GM23338 (cell line): ENCODE data around the gene NOX5. TPM values are rescaled to one million over a fixed set of nuclear protein-coding genes. Genes with fewer than 3 reads are reported as not detected.
A peak's percentile ranks its signal among the peaks of the same experiment; 100 is the strongest.

Source experiments
- ATAC-seq: fragments of 200-7000 bp; cut with Tn5 transposase; 3 replicates; pipeline ENCODE4 v1.9.1; 2020
- DNase-seq: peaks from one replicate; pipeline ENCODE4 v3.0.0-alpha.2; 2015; ENCODE audit warnings: low spot score
- H2AFZ ChIP-seq: fragments of 200-600 bp; sonication (generic); 2 replicates; pipeline ENCODE4 v1.8.0; 2016; ENCODE audit warnings: antibody characterized with exemption, mild to moderate bottlenecking, moderate library complexity
- H3F3A ChIP-seq: fragments of 200-600 bp; sonication (generic); replicated peaks from 2 replicates; pipeline ENCODE4 v1.8.0; 2017; ENCODE audit warnings: antibody characterized with exemption, mixed run types, low read depth
- H3K27ac ChIP-seq: fragments of 200-600 bp; sonication (generic); 2 replicates; pipeline ENCODE4 v1.6.1; 2016; ENCODE audit warnings: low read depth
- H3K27me3 ChIP-seq: fragments of 200-600 bp; sonication (generic); 2 replicates; pipeline ENCODE4 v1.8.0; 2016; ENCODE audit warnings: mild to moderate bottlenecking, mixed run types, moderate library complexity; ENCODE audit not compliant: insufficient read depth
- H3K36me3 ChIP-seq: fragments of 200-600 bp; sonication (generic); 2 replicates; pipeline ENCODE4 v1.8.0; 2016; ENCODE audit warnings: mild to moderate bottlenecking; ENCODE audit not compliant: insufficient read depth
- H3K4me1 ChIP-seq: fragments of 200-600 bp; sonication (generic); 2 replicates; pipeline ENCODE4 v1.8.0; 2016; ENCODE audit warnings: mild to moderate bottlenecking, moderate library complexity; ENCODE audit not compliant: insufficient read depth
- H3K4me2 ChIP-seq: fragments of 200-600 bp; sonication (generic); 2 replicates; pipeline ENCODE4 v1.7.1; 2017; ENCODE audit warnings: mixed run types
- H3K4me3 ChIP-seq: fragments of 200-600 bp; sonication (generic); 2 replicates; pipeline ENCODE4 v1.6.1; 2016; ENCODE audit warnings: mixed run types
- H3K79me2 ChIP-seq: fragments of 200-600 bp; sonication (generic); replicated peaks from 2 replicates; pipeline ENCODE4 v1.8.0; 2017; ENCODE audit warnings: mild to moderate bottlenecking; ENCODE audit not compliant: insufficient read depth
- H3K9me2 ChIP-seq: fragments of 200-600 bp; sonication (generic); 2 replicates; pipeline ENCODE4 v1.8.0; 2017; ENCODE audit not compliant: insufficient read depth
- H4K20me1 ChIP-seq: fragments of 200-600 bp; sonication (generic); replicated peaks from 2 replicates; pipeline ENCODE4 v1.8.0; 2017; ENCODE audit warnings: mild to moderate bottlenecking; ENCODE audit not compliant: insufficient read depth
- H3K27ac Mint-ChIP-seq: 2 replicates; pipeline ENCODE4 v1.8.0; 2020; ENCODE audit warnings: inconsistent platforms, mild to moderate bottlenecking, moderate library complexity, mixed read lengths
- H3K27me3 Mint-ChIP-seq: 3 replicates; pipeline ENCODE4 v1.8.0; 2022; ENCODE audit warnings: low read depth, mild to moderate bottlenecking, moderate library complexity, mixed read lengths, inconsistent platforms; ENCODE audit not compliant: insufficient read depth, poor library complexity
- H3K36me3 Mint-ChIP-seq: 3 replicates; pipeline ENCODE4 v1.8.0; 2021; ENCODE audit warnings: low read depth, mild to moderate bottlenecking, inconsistent platforms, moderate library complexity, mixed read lengths
- H3K4me1 Mint-ChIP-seq: 3 replicates; pipeline ENCODE4 v1.8.0; 2020; ENCODE audit warnings: mild to moderate bottlenecking, inconsistent platforms, mixed read lengths
- H3K4me3 Mint-ChIP-seq: 3 replicates; pipeline ENCODE4 v1.8.0; 2021; ENCODE audit warnings: moderate library complexity, mild to moderate bottlenecking, inconsistent platforms, mixed read lengths
- H3K9me3 Mint-ChIP-seq: 3 replicates; pipeline ENCODE4 v1.8.0; 2020; ENCODE audit warnings: moderate library complexity, mild to moderate bottlenecking, inconsistent platforms, mixed read lengths
- CREB1 ChIP-seq: fragments of 250-450 bp; sonication (Bioruptor Pico); IDR thresholded peaks from 2 replicates; pipeline ENCODE4 v1.5.0; 2020; ENCODE audit warnings: low read depth, mild to moderate bottlenecking, moderate library complexity
- NANOG ChIP-seq: IDR thresholded peaks from 2 replicates; pipeline ENCODE4 v1.6.1; 2016; ENCODE audit warnings: antibody characterized with exemption, borderline replicate concordance
- POLR2AphosphoS5 ChIP-seq: IDR thresholded peaks from 2 replicates; pipeline ENCODE4 v1.6.1; 2016; ENCODE audit warnings: antibody characterized with exemption, low read depth
- STAT1 ChIP-seq: IDR thresholded peaks from one replicate; pipeline ENCODE4 v1.6.1; 2016; ENCODE audit warnings: antibody characterized with exemption; ENCODE audit not compliant: unreplicated experiment
- polyA plus RNA-seq: library from polyadenylated mRNA; unstranded; fragments of >200 nt; fragmentation: Nextera tagmentation; extraction: Ambion mirVana; gene quantifications from 2 replicates; pipeline ENCODE4 v1.2.1, GENCODE V29; 2016
- total RNA-seq: library from RNA; depleted of rRNA; stranded (reverse); fragments of >200 nt; shearing (Covaris generic); gene quantifications from 2 replicates; pipeline ENCODE4 v1.2.3, GENCODE V29; 2014
- TF ChIP-seq, protein P1 (sequence below), 2 experiments: fragments of 200-600 bp in 1 of 2; sonication (generic) in 1 of 2; conservative IDR thresholded peaks; 2 replicates each; pipeline versions ENCODE4 v1.5.1 to v1.6.1; 2016 to 2017; ENCODE audit warnings: antibody characterized with exemption in 2 of 2, low read depth in 2 of 2, mild to moderate bottlenecking in 2 of 2, moderate library complexity in 1 of 2
- TF ChIP-seq, protein P2 (sequence below): IDR thresholded peaks from one replicate; pipeline ENCODE4 v1.6.1; 2018; ENCODE audit warnings: antibody characterized with exemption; ENCODE audit not compliant: unreplicated experiment
- TF ChIP-seq, protein P3 (sequence below): fragments of 250-450 bp; sonication (Bioruptor Pico); IDR thresholded peaks from 2 replicates; pipeline ENCODE4 v1.5.0; 2020; ENCODE audit warnings: mild to moderate bottlenecking, moderate library complexity

NOX5 gene
- total and polyA plus RNA-seq, 2 experiments from 2014 or later = 0.03 TPM; not detected in 1

- peaks cover 12% of the 10 kb centered on the region for H3K27me3 Mint-ChIP-seq
- TF ChIP-seq, protein P1, sequence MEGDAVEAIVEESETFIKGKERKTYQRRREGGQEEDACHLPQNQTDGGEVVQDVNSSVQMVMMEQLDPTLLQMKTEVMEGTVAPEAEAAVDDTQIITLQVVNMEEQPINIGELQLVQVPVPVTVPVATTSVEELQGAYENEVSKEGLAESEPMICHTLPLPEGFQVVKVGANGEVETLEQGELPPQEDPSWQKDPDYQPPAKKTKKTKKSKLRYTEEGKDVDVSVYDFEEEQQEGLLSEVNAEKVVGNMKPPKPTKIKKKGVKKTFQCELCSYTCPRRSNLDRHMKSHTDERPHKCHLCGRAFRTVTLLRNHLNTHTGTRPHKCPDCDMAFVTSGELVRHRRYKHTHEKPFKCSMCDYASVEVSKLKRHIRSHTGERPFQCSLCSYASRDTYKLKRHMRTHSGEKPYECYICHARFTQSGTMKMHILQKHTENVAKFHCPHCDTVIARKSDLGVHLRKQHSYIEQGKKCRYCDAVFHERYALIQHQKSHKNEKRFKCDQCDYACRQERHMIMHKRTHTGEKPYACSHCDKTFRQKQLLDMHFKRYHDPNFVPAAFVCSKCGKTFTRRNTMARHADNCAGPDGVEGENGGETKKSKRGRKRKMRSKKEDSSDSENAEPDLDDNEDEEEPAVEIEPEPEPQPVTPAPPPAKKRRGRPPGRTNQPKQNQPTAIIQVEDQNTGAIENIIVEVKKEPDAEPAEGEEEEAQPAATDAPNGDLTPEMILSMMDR (conservative IDR thresholded peaks at IDR 0.05; ENCODE audit: low read depth in 2 of 2) = peak in 1 of 2 experiments; percentile 41; a peak in 2 of 4 replicates
- no peak for TF ChIP-seq NANOG
- 0 out of 2 replicates have a peak, but pooled peaks cover 5% of the 10 kb centered on the region for H3F3A ChIP-seq
These were observed 56.8 kb downstream of the NOX5 start for GRCh38 chr15:69071260-69071659.

DNA sequence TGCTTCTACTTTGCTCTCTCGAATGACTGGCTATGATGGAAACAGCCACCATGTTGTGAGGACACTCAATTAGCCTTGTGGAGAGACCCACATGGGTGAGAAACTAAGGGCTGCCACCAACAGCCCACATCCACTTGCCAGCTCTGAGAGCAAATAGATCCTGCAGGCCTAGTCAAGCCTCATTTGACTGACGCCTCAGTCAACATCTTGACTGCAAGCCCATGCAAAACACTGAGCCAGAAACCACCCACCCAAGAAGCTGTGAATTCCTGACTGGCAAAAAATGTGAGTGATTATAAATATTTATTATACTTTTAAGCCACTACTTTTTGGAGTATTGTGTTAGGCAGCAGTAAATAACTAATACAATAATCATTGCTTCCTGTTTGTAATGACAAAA is 58.4 kb downstream of the NOX5 start:
- H2AFZ ChIP-seq = no peak overlapping the region
- no peak overlapping the region for H3K4me3 ChIP-seq
- ATAC-seq (no peak), DNase-seq (no peak)
- H3K4me1 ChIP-seq = peaks cover 21% of the 10 kb centered on the region; the same call in 1 of the 2 replicates
- no peaks in the 10 kb centered on the region for H3K36me3 ChIP-seq
- Mint-ChIP-seq H3K4me3 (no peak overlapping the region), H3K27me3 (peaks cover 15% of the 10 kb centered on the region), H3K4me1 (peaks cover 30% of the 10 kb centered on the region), H3K27ac (no peak overlapping the region), H3K9me3 (peaks cover 28% of the 10 kb centered on the region), H3K36me3 (peaks cover 15% of the 10 kb centered on the region)
- 0 out of 2 replicates have a peak, but pooled peaks cover 5% of the 10 kb centered on the region for H3F3A ChIP-seq
- H3K79me2 ChIP-seq = no peaks in the 10 kb centered on the region
- peak overlapping the region; percentile 77 for H3K4me2 ChIP-seq
- no peaks in the 10 kb centered on the region for H4K20me1 ChIP-seq
- no peak overlapping the region for H3K27ac ChIP-seq
- no peaks in the 10 kb centered on the region for H3K9me2 ChIP-seq
- H3K27me3 ChIP-seq = peaks cover 10% of the 10 kb centered on the region; the same call in 1 of the 2 replicates
- TF ChIP-seq POLR2AphosphoS5 (no peak), NANOG (no peak), CREB1 (CRISPR knock-in tag) (no peak), STAT1 (no peak)
- TF ChIP-seq, protein P2, sequence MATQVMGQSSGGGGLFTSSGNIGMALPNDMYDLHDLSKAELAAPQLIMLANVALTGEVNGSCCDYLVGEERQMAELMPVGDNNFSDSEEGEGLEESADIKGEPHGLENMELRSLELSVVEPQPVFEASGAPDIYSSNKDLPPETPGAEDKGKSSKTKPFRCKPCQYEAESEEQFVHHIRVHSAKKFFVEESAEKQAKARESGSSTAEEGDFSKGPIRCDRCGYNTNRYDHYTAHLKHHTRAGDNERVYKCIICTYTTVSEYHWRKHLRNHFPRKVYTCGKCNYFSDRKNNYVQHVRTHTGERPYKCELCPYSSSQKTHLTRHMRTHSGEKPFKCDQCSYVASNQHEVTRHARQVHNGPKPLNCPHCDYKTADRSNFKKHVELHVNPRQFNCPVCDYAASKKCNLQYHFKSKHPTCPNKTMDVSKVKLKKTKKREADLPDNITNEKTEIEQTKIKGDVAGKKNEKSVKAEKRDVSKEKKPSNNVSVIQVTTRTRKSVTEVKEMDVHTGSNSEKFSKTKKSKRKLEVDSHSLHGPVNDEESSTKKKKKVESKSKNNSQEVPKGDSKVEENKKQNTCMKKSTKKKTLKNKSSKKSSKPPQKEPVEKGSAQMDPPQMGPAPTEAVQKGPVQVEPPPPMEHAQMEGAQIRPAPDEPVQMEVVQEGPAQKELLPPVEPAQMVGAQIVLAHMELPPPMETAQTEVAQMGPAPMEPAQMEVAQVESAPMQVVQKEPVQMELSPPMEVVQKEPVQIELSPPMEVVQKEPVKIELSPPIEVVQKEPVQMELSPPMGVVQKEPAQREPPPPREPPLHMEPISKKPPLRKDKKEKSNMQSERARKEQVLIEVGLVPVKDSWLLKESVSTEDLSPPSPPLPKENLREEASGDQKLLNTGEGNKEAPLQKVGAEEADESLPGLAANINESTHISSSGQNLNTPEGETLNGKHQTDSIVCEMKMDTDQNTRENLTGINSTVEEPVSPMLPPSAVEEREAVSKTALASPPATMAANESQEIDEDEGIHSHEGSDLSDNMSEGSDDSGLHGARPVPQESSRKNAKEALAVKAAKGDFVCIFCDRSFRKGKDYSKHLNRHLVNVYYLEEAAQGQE = no peak
- TF ChIP-seq, protein P1 (conservative IDR thresholded peaks at IDR 0.05; ENCODE audit: low read depth in 2 of 2) = no peak
- TF ChIP-seq, protein P3, sequence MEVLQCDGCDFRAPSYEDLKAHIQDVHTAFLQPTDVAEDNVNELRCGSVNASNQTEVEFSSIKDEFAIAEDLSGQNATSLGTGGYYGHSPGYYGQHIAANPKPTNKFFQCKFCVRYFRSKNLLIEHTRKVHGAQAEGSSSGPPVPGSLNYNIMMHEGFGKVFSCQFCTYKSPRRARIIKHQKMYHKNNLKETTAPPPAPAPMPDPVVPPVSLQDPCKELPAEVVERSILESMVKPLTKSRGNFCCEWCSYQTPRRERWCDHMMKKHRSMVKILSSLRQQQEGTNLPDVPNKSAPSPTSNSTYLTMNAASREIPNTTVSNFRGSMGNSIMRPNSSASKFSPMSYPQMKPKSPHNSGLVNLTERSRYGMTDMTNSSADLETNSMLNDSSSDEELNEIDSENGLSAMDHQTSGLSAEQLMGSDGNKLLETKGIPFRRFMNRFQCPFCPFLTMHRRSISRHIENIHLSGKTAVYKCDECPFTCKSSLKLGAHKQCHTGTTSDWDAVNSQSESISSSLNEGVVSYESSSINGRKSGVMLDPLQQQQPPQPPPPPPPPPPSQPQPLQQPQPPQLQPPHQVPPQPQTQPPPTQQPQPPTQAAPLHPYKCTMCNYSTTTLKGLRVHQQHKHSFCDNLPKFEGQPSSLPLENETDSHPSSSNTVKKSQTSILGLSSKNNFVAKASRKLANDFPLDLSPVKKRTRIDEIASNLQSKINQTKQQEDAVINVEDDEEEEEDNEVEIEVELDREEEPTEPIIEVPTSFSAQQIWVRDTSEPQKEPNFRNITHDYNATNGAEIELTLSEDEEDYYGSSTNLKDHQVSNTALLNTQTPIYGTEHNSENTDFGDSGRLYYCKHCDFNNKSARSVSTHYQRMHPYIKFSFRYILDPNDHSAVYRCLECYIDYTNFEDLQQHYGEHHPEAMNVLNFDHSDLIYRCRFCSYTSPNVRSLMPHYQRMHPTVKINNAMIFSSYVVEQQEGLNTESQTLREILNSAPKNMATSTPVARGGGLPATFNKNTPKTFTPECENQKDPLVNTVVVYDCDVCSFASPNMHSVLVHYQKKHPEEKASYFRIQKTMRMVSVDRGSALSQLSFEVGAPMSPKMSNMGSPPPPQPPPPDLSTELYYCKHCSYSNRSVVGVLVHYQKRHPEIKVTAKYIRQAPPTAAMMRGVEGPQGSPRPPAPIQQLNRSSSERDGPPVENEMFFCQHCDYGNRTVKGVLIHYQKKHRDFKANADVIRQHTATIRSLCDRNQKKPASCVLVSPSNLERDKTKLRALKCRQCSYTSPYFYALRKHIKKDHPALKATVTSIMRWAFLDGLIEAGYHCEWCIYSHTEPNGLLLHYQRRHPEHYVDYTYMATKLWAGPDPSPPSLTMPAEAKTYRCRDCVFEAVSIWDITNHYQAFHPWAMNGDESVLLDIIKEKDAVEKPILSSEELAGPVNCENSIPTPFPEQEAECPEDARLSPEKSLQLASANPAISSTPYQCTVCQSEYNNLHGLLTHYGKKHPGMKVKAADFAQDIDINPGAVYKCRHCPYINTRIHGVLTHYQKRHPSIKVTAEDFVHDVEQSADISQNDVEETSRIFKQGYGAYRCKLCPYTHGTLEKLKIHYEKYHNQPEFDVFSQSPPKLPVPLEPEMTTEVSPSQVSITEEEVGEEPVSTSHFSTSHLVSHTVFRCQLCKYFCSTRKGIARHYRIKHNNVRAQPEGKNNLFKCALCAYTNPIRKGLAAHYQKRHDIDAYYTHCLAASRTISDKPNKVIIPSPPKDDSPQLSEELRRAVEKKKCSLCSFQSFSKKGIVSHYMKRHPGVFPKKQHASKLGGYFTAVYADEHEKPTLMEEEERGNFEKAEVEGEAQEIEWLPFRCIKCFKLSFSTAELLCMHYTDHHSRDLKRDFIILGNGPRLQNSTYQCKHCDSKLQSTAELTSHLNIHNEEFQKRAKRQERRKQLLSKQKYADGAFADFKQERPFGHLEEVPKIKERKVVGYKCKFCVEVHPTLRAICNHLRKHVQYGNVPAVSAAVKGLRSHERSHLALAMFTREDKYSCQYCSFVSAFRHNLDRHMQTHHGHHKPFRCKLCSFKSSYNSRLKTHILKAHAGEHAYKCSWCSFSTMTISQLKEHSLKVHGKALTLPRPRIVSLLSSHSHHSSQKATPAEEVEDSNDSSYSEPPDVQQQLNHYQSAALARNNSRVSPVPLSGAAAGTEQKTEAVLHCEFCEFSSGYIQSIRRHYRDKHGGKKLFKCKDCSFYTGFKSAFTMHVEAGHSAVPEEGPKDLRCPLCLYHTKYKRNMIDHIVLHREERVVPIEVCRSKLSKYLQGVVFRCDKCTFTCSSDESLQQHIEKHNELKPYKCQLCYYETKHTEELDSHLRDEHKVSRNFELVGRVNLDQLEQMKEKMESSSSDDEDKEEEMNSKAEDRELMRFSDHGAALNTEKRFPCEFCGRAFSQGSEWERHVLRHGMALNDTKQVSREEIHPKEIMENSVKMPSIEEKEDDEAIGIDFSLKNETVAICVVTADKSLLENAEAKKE (CRISPR knock-in tag) = no peak

More at GRCh38 chr15:69071260-69071659, 56.8 kb downstream of the NOX5 start:
- H3K27me3 ChIP-seq = peaks cover 10% of the 10 kb centered on the region; the same call in 1 of the 2 replicates
- ATAC-seq (no peak), DNase-seq (no peak)
- peaks cover 21% of the 10 kb centered on the region; the same call in 1 of the 2 replicates for H3K4me1 ChIP-seq
- no peak overlapping the region for H3K27ac Mint-ChIP-seq
- 0 out of 2 replicates have a peak, but pooled peaks cover 6% of the 10 kb centered on the region for H3K9me2 ChIP-seq
- no peak overlapping the region for H3K27ac ChIP-seq
- no peak overlapping the region for H3K4me2 ChIP-seq
- no peaks in the 10 kb centered on the region for H3K79me2 ChIP-seq
- no peak overlapping the region for H3K4me3 ChIP-seq
- no peaks in the 10 kb centered on the region for H4K20me1 ChIP-seq
- H3K36me3 Mint-ChIP-seq = peaks cover 18% of the 10 kb centered on the region
- H3K36me3 ChIP-seq = no peaks in the 10 kb centered on the region
- no peak overlapping the region for H3K4me3 Mint-ChIP-seq
- H3K9me3 Mint-ChIP-seq = peaks cover 32% of the 10 kb centered on the region
- no peak overlapping the region for H2AFZ ChIP-seq
- peaks cover 27% of the 10 kb centered on the region for H3K4me1 Mint-ChIP-seq
